ENCODE data around the gene TOLLIP. TPM values are rescaled to one million over a fixed set of nuclear protein-coding genes. Genes with fewer than 3 reads are reported as not detected.

Gene TOLLIP
- total RNA-seq, 1 experiment from 2014 or later = 29.5 TPM

- ChIA-PET CTCF (no interaction called here), POLR2A (ENCODE audit: unreplicated experiment) (no interaction called here)
Observed at GRCh38 chr11:1283906-1284305, 25.5 kb downstream of the TOLLIP start.

DNA sequence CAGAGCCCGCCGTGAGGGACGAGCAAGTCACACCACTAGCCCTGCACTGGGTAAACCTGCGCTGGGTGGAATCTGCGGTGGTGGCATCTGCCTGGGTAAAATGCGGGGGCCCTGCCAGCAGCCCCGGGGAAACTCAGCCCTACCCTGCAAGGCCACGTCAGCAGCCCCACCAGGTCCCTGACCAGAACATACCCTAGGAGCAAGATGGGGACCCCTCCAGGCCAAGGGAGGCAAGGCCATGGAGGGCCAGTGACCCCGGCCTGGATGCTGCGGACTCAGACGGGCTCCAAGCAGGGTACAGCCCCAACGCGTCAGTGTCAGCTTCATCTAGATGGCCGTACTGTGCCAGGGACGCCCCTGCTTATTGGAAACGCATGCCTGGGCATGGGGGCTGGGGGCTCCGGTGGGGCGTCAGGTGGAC lies 26.3 kb downstream of the TOLLIP start:
- intact Hi-C loops (cut with micrococcal nuclease; ENCODE audit: unreplicated experiment) = no loop called here
- H3K9me2 ChIP-seq (ENCODE audit: insufficient read depth) = no peaks in the 10 kb centered on the region
- POLR2A ChIA-PET (ENCODE audit: unreplicated experiment) = no interaction called here
- no peak overlapping the region for H3K4me2 ChIP-seq
- no peaks in the 10 kb centered on the region for H3K36me3 ChIP-seq (ENCODE audit: low read depth)
- no peak overlapping the region for H2AFZ ChIP-seq
- TF ChIP-seq CTCF (conservative IDR thresholded peaks at IDR 0.05) (no peak), EZH2 (IDR thresholded peaks at IDR 0.05; ENCODE audit: low read depth) (no peak)
- H3K27me3 ChIP-seq (ENCODE audit: insufficient read depth, low read depth) = no peaks in the 10 kb centered on the region
- no peaks in the 10 kb centered on the region for H4K20me1 ChIP-seq (ENCODE audit: insufficient read depth)
- no peak for DNase-seq
- no peaks in the 10 kb centered on the region for H3F3A ChIP-seq (ENCODE audit: insufficient read depth, low read depth)
- no peak overlapping the region for H3K27ac ChIP-seq
- CTCF ChIA-PET = no interaction called here
- H3K4me3 ChIP-seq = no peak overlapping the region
- no TSS peak for BruUV-seq (replicated peaks)
- H3K4me1 ChIP-seq (replicated peaks; ENCODE audit: insufficient read depth) = no peaks in the 10 kb centered on the region
- no peaks in the 10 kb centered on the region for H3K79me2 ChIP-seq (ENCODE audit: low read depth)
- H3K9me3 ChIP-seq (ENCODE audit: insufficient read depth, low read depth) = no peaks in the 10 kb centered on the region

More at GRCh38 chr11:1283906-1284305, 25.5 kb downstream of the TOLLIP start:
- TF ChIP-seq EZH2 (IDR thresholded peaks at IDR 0.05; ENCODE audit: low read depth) (no peak), CTCF (conservative IDR thresholded peaks at IDR 0.05) (no peak)
- Histone ChIP-seq H3K4me3 (no peak overlapping the region), H2AFZ (no peak overlapping the region), H3K9me2 (ENCODE audit: insufficient read depth) (no peaks in the 10 kb centered on the region), H3K36me3 (ENCODE audit: low read depth) (no peaks in the 10 kb centered on the region), H3K4me2 (no peak overlapping the region), H3K9me3 (ENCODE audit: insufficient read depth, low read depth) (no peaks in the 10 kb centered on the region), H3K27ac (no peak overlapping the region), H3F3A (ENCODE audit: insufficient read depth, low read depth) (no peaks in the 10 kb centered on the region), H4K20me1 (ENCODE audit: insufficient read depth) (no peaks in the 10 kb centered on the region), H3K27me3 (ENCODE audit: insufficient read depth, low read depth) (no peaks in the 10 kb centered on the region), H3K4me1 (replicated peaks; ENCODE audit: insufficient read depth) (no peaks in the 10 kb centered on the region), H3K79me2 (ENCODE audit: low read depth) (no peaks in the 10 kb centered on the region)
- BruUV-seq (replicated peaks) = no TSS peak
- no peak for DNase-seq
- intact Hi-C loops (cut with micrococcal nuclease; ENCODE audit: unreplicated experiment) = no loop called here

DNA sequence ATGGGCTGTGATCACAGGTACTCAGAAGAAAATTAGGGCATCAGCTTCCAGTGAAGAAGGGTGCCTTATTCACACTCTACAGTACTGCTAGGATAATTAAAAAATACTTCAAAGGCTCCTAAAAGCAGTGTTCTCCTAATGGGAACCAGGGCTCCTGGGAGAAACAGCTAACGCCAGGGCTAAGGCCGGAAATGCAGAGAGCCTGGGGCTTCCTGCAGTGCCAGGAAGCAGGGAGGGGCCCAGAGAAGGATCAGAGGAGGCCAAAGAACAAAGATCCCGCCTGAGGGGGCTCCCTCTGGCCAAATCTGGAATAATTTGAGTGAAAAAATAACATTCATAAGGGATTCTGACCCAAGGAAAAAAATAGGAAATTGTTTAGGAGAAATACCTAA lies 27.5 kb downstream of the TOLLIP start:
- no peak for TF ChIP-seq CTCF (conservative IDR thresholded peaks at IDR 0.05)
- TF ChIP-seq EZH2 (IDR thresholded peaks at IDR 0.05; ENCODE audit: low read depth) = no peak
- H2AFZ ChIP-seq = no peak overlapping the region
- intact Hi-C loops (cut with micrococcal nuclease; ENCODE audit: unreplicated experiment) = no loop called here
- H3K79me2 ChIP-seq (ENCODE audit: low read depth) = no peaks in the 10 kb centered on the region
- no peak overlapping the region for H3K4me3 ChIP-seq
- POLR2A ChIA-PET (ENCODE audit: unreplicated experiment) = no interaction called here
- H3K9me3 ChIP-seq (ENCODE audit: insufficient read depth, low read depth) = no peaks in the 10 kb centered on the region
- CTCF ChIA-PET = no interaction called here
- BruUV-seq (replicated peaks) = no TSS peak
- no peaks in the 10 kb centered on the region for H3K36me3 ChIP-seq (ENCODE audit: low read depth)
- H3K9me2 ChIP-seq (ENCODE audit: insufficient read depth) = no peaks in the 10 kb centered on the region
- H3F3A ChIP-seq (ENCODE audit: insufficient read depth, low read depth) = no peaks in the 10 kb centered on the region
- no peaks in the 10 kb centered on the region for H4K20me1 ChIP-seq (ENCODE audit: insufficient read depth)
- H3K4me2 ChIP-seq = no peak overlapping the region
- H3K27me3 ChIP-seq (ENCODE audit: insufficient read depth, low read depth) = no peaks in the 10 kb centered on the region
- no peak for DNase-seq
- H3K4me1 ChIP-seq (replicated peaks; ENCODE audit: insufficient read depth) = no peaks in the 10 kb centered on the region
- H3K27ac ChIP-seq = no peak overlapping the region
